ENCODE measurements around the gene GRM1.

DNA sequence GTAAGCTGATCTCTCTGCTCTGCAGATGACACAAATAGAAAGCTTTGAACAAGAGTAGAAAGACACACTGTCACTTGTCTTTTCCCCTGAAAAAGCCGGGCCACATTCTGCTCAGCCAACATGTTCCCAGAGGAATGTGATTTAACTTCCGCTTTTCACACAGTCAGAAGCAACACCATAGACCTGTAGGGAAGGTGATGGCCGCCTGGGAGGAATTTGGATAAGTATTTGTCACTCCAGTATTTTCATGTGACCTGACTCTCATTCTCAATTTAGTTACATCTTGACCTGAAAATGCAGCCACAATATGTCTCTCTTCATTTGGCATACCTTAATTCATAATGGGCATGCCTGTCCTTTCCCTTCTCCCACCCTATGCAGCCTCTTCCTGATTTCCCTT is 2.0 kb upstream of the GRM1 start:
- TF ChIP-seq, protein P1, sequence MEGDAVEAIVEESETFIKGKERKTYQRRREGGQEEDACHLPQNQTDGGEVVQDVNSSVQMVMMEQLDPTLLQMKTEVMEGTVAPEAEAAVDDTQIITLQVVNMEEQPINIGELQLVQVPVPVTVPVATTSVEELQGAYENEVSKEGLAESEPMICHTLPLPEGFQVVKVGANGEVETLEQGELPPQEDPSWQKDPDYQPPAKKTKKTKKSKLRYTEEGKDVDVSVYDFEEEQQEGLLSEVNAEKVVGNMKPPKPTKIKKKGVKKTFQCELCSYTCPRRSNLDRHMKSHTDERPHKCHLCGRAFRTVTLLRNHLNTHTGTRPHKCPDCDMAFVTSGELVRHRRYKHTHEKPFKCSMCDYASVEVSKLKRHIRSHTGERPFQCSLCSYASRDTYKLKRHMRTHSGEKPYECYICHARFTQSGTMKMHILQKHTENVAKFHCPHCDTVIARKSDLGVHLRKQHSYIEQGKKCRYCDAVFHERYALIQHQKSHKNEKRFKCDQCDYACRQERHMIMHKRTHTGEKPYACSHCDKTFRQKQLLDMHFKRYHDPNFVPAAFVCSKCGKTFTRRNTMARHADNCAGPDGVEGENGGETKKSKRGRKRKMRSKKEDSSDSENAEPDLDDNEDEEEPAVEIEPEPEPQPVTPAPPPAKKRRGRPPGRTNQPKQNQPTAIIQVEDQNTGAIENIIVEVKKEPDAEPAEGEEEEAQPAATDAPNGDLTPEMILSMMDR (IDR thresholded peaks at IDR 0.05; ENCODE audit: borderline replicate concordance, extremely low read depth, low read length, poor library complexity, severe bottlenecking), result no peak
- no peak for TF ChIP-seq EZH2 (IDR thresholded peaks at IDR 0.05; ENCODE audit: borderline replicate concordance, low read depth, low read length, severe bottlenecking)

All from DND-41 (cell line).